Body of pancreas (tissue), 4 donors: Measurements from ENCODE around the gene CLN3. TPM values are rescaled to one million over a fixed set of nuclear protein-coding genes. Genes with fewer than 3 reads are reported as not detected.
"Not testable (repeated sequence)": the region's sequence is repeated elsewhere in the genome, so short reads cannot be mapped to it uniquely, and the experiment has no call there.

Experiments
- ATAC-seq: fragments of 150-250 bp; one replicate; pipeline ENCODE4 v1.9.1; 2016
- DNase-seq, 4 donors: peaks; one replicate each; pipeline ENCODE4 v3.0.0-alpha.2; 2019
- H3K27ac ChIP-seq, 4 donors: fragments of 200-600 bp; sonication (generic); 1 replicate in 3 of 4; 2 replicates in 1 of 4; pipeline versions ENCODE4 v1.5.1 to v1.6.1; 2016 to 2019; ENCODE audit warnings: mild to moderate bottlenecking in 1 of 4, mixed read lengths in 1 of 4, moderate library complexity in 1 of 4
- H3K27me3 ChIP-seq, 2 donors: fragments of 200-600 bp; sonication (generic); one replicate each; pipeline ENCODE4 v1.6.0; 2016; ENCODE audit warnings: mild to moderate bottlenecking in 1 of 2
- H3K36me3 ChIP-seq, 2 donors: fragments of 200-600 bp; sonication (generic); replicated peaks in 1 of 2; 2 replicates each; pipeline ENCODE4 v1.5.1; 2016; ENCODE audit warnings: low read depth in 2 of 2; ENCODE audit not compliant: insufficient read depth in 1 of 2
- H3K4me1 ChIP-seq: fragments of 200-600 bp; sonication (generic); one replicate; pipeline ENCODE4 v1.6.0; 2016
- H3K4me3 ChIP-seq, 2 donors: fragments of 200-600 bp; sonication (generic); 1 replicate in 1 of 2; 2 replicates in 1 of 2; pipeline ENCODE4 v1.5.1; 2016 to 2019
- H3K9me3 ChIP-seq, 3 donors: fragments of 200-600 bp; sonication (generic); 1 replicate in 2 of 3; 2 replicates in 1 of 3; pipeline ENCODE4 v1.5.1; 2016
- CTCF ChIP-seq, 7 experiments: fragments of 450-650 bp in 4 of 7; fragments of 200-600 bp in 3 of 7; sonication (generic) in 3 of 7; IDR thresholded peaks; one replicate each; pipeline ENCODE4 v1.5.1; 2016 to 2019; ENCODE audit warnings: antibody characterized with exemption in 7 of 7
- POLR2A ChIP-seq, 3 donors: fragments of 450-650 bp; IDR thresholded peaks; one replicate each; pipeline ENCODE4 v1.6.1; 2016; ENCODE audit warnings: antibody characterized with exemption in 3 of 3, mild to moderate bottlenecking in 2 of 3
- WGBS, 2 donors: methylation state at CpG; one replicate each; pipeline ENCODE4 v1.1.5; 2017; 5-methylcytosine and 5-hydroxymethylcytosine counted together
- intact Hi-C: fragments of 100-400 bp; cut with DNase I; formaldehyde crosslinking; loops from one replicate; pipeline ENCODE4 v1.15.1; 2023
- total RNA-seq, 2 donors: library from RNA; depleted of rRNA; stranded (reverse); fragments of >200 nt; gene quantifications; one replicate each; pipeline ENCODE4 v1.1.0, GENCODE V29; 2016

CLN3 gene
- total RNA-seq, 2 donors from 2014 or later = 28.0 to 29.6 TPM

- DNase-seq = peak; percentile 37 to 55 (median 46)
- no peaks in the 10 kb centered on the region for H3K9me3 ChIP-seq
- TF ChIP-seq CTCF (IDR thresholded peaks at IDR 0.05) (peak in 4 of 7 experiments; percentile 34 to 55 (median 51)), POLR2A (IDR thresholded peaks at IDR 0.05) (peak in 1 of 3 donors; percentile 25)
- no peaks in the 10 kb centered on the region for H3K27me3 ChIP-seq
- intact Hi-C loops = no loop called here
- peaks cover 0 to 2% of the 10 kb centered on the region in 2 donors for H3K36me3 ChIP-seq
- peak; percentile 39 for ATAC-seq
- WGBS, 2 donors = 0 to 3% methylated on average over 6 to 42 of the region's 42 CpGs
- peak overlapping the region; percentile 87 to 99 (median 96) for H3K27ac ChIP-seq
- H3K4me3 ChIP-seq = peak overlapping the region; percentile 84 to 97
- peaks cover 4% of the 10 kb centered on the region for H3K4me1 ChIP-seq
Measured at GRCh38 chr16:28491230-28491969, 474 bp downstream of the CLN3 start.

- no peak overlapping the region for H3K27ac ChIP-seq
- WGBS, 2 donors = 84 to 93% methylated on average over 3 to 5 of the region's 5 CpGs
- intact Hi-C loops = no loop called here
- no peak for DNase-seq
- H3K9me3 ChIP-seq = no peaks in the 10 kb centered on the region
- no peak for TF ChIP-seq CTCF (IDR thresholded peaks at IDR 0.05)
- TF ChIP-seq POLR2A (IDR thresholded peaks at IDR 0.05) = no peak
- peaks cover 4% of the 10 kb centered on the region for H3K4me1 ChIP-seq
- no peak overlapping the region for H3K4me3 ChIP-seq
- no peak for ATAC-seq
- no peaks in the 10 kb centered on the region for H3K27me3 ChIP-seq
- H3K36me3 ChIP-seq = peaks cover 0 to 10% of the 10 kb centered on the region in 2 donors
Measured at GRCh38 chr16:28486266-28486665, 5.6 kb downstream of the CLN3 start.

DNA sequence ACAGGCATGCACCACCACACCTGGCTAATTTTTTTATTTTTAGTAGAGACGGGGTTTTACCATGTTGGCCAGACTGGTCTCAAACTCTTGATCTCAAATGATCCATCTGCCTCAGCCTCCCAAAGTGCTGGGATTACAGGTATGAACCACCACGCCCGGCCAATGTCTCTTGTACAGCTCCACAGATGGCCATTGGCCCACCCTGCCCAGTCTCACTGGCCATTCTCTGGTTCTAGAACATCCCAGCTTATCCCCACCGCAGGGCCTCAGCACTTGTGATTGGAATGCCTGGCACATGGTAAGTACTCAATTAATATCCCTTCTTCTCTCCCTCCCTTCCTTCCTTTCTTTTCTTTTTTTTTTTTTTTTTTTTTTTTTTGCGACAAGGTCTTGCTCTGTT is 8.5 kb downstream of the CLN3 start:
- intact Hi-C loops = not testable (repeated sequence)

DNA sequence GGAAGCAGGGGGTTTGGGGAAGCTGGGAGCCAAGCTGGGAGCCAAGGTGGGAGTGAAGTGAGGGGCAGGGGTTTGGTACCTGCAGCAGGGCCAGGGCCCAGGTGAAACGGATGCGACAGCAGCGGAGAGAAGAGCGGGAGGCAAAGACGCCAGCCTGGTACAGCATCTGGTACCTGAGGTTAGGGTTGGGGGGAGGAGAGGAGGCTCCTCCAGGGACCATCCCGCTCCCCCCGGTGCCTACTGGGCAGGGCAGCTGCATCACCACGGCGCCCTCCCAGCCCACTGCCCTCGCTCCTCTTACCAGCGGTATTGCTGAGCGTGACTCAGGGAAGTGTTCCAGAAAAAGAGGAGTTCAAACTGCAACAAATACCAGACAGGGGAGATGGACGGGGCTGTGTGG is 9.8 kb downstream of the CLN3 start:
- Histone ChIP-seq H3K9me3 (no peaks in the 10 kb centered on the region), H3K27me3 (no peaks in the 10 kb centered on the region), H3K36me3 (peaks cover 0 to 12% of the 10 kb centered on the region in 2 donors), H3K4me3 (no peak overlapping the region), H3K4me1 (no peaks in the 10 kb centered on the region), H3K27ac (no peak overlapping the region)
- intact Hi-C loops = no loop called here
- DNase-seq (no peak), ATAC-seq (no peak)
- WGBS, 2 donors = 87 to 92% methylated on average over 13 of the region's 13 CpGs
- TF ChIP-seq CTCF (IDR thresholded peaks at IDR 0.05) = no peak
- TF ChIP-seq POLR2A (IDR thresholded peaks at IDR 0.05) = no peak

More for the DNA sequence above, 8.5 kb downstream of the CLN3 start:
- not testable (repeated sequence) for H3K27me3 ChIP-seq, H3K4me1 ChIP-seq, H3K9me3 ChIP-seq, H3K4me3 ChIP-seq, H3K27ac ChIP-seq, DNase-seq, ATAC-seq
- WGBS, 2 donors = 88 to 95% methylated on average over 5 of the region's 5 CpGs
- peaks cover 0 to 13% of the 10 kb centered on the region in 2 donors for H3K36me3 ChIP-seq

DNA sequence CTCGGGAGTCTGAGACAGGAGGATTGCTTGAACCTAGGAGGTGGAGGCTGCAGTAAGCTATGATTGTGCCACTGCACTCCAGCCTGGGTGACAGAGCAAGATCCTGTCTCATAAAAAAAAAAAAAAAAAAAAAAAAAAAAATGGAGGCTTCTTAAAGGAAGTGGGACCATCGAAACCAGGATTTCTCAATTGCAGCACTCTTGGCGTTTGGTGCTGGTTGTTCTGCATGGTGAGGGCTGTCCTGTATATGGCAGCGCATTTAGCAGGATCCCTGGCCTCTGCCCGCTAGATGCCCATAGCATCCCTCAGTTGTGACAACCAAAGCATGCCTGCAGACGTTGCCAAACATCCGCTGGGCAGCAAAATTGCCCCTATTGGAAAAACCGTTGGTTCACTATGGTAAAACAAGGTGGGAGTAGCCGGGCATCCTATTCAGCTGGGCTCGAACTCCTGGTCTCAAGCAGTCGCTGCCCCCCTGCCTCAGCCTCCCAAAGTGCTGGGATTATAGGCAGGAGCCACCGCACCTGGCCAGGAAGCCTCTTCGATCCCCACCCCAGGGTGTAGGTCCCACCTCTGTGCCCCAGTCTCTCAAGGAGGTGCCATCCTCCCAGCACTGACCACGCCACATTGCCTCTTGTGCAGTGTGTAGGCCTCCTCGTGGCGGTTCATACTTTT is 13.2 kb downstream of the CLN3 start:
- Histone ChIP-seq H3K9me3 (no peaks in the 10 kb centered on the region), H3K4me3 (no peak overlapping the region), H3K36me3 (peaks cover 0 to 15% of the 10 kb centered on the region in 2 donors), H3K27me3 (no peaks in the 10 kb centered on the region), H3K27ac (no peak overlapping the region), H3K4me1 (no peaks in the 10 kb centered on the region)
- TF ChIP-seq POLR2A (IDR thresholded peaks at IDR 0.05) (no peak), CTCF (IDR thresholded peaks at IDR 0.05) (no peak)
- intact Hi-C loops = no loop called here
- DNase-seq (no peak), ATAC-seq (no peak)
- WGBS, 2 donors = 90 to 92% methylated on average over 12 to 16 of the region's 16 CpGs
